ENCODE results near the gene NFIA. TPM values are rescaled to one million over a fixed set of nuclear protein-coding genes. Genes with fewer than 3 reads are reported as not detected.

The NFIA gene
- total and polyA plus RNA-seq, 2 of the 13 experiments (the other 11 are each of a cell fraction or from before 2014, with no cell fraction given): 14.7 to 28.5 TPM

- Histone ChIP-seq H3K4me3 (replicated peaks in 1 of 3; ENCODE audit: insufficient read depth in 1 of 3, low read depth in 2 of 3, low read length in 3 of 3) (peak overlapping the region; percentile 8 to 95 (median 36); a peak in 5 of 6 replicates), H3K9me3 (ENCODE audit: low read length) (no peaks in the 10 kb centered on the region), H3K79me2 (ENCODE audit: insufficient read depth, low read length) (peaks cover 39% of the 10 kb centered on the region), H3K36me3 (replicated peaks in 1 of 2; ENCODE audit: control insufficient read depth in 1 of 2, insufficient read depth in 2 of 2, low read length in 2 of 2) (no peaks in the 10 kb centered on the region), H3K27me3 (ENCODE audit: control insufficient read depth in 1 of 2, insufficient read depth in 2 of 2, low read length in 2 of 2) (no peaks in the 10 kb centered on the region; a peak in 1 of 5 replicates), H3K4me2 (ENCODE audit: low read depth, low read length) (peak overlapping the region; percentile 78), H4K20me1 (ENCODE audit: insufficient read depth, low read length) (peaks cover 8% of the 10 kb centered on the region; the same call in 1 of the 2 replicates), H2AFZ (ENCODE audit: low read length) (peak overlapping the region; percentile 35), H3K4me1 (ENCODE audit: insufficient read depth, low read length) (peaks cover 43% of the 10 kb centered on the region), H3K9ac (ENCODE audit: insufficient read depth, low read depth, low read length) (peak overlapping the region; percentile 39; the same call in 1 of the 2 replicates), H3K27ac (ENCODE audit: extremely low read length, insufficient read depth, low read length) (peak overlapping the region; percentile 54)
- peak; percentile 77 for DNase-seq (ENCODE audit: low spot score)
- no TSS peak for BruUV-seq (replicated peaks)
- in situ Hi-C loops (cut with HindIII; ENCODE audit: extremely low pct_ligation_motif_present, low pct_unique_long_range_greater_than_20kb) (no loop called here), intact Hi-C loops (cut with micrococcal nuclease; ENCODE audit: unreplicated experiment) (loop anchor here (5.0 to 10.0 kb wide), 2 partner anchors 32 to 105 kb away; no protein-coding TSS in a partner anchor)
- ChIA-PET CTCF (ENCODE audit: low intra/inter-chr PET ratio, low total read pairs) (no interaction called here), POLR2A (no interaction called here)
- ATAC-seq: peak; percentile 37
- 3% methylated on average over 14 of the region's 14 CpGs for WGBS (ENCODE audit: low lambda C conversion rate)
- peak; percentile 80 for FAIRE-seq
- TF ChIP-seq KIAA2018 (CRISPR knock-in tag; IDR thresholded peaks at IDR 0.05; ENCODE audit: borderline replicate concordance) (no peak), SMARCE1 (IDR thresholded peaks at IDR 0.05; ENCODE audit: borderline replicate concordance) (no peak), TAF1 (CRISPR knock-in tag; IDR thresholded peaks at IDR 0.05) (no peak), RARG (CRISPR knock-in tag; IDR thresholded peaks at IDR 0.05; ENCODE audit: low read depth) (no peak), PHF5A (CRISPR knock-in tag; IDR thresholded peaks at IDR 0.05; ENCODE audit: low read depth, unreplicated experiment) (no peak), MBD4 (IDR thresholded peaks at IDR 0.05; ENCODE audit: borderline replicate concordance, low read length) (no peak), MYC (CRISPR knock-in tag; IDR thresholded peaks at IDR 0.05; ENCODE audit: borderline replicate concordance) (peak; percentile 16; the same call in 1 of the 2 replicates), CEBPZ (IDR thresholded peaks at IDR 0.05; ENCODE audit: low read length) (no peak)
Observed at GRCh38 chr1:61079898-61080336, 2.4 kb upstream of the NFIA start.
